ENCODE results near the gene PEX6. TPM values are rescaled to one million over a fixed set of nuclear protein-coding genes. Genes with fewer than 3 reads are reported as not detected.
"Not testable (repeated sequence)": the region's sequence is repeated elsewhere in the genome, so short reads cannot be mapped to it uniquely, and the experiment has no call there.

Gene PEX6
- polyA plus RNA-seq, 1 of the 3 experiments (the other 2 are of a cell fraction), result 15.3 TPM

- H3K27me3 ChIP-seq (ENCODE audit: insufficient read depth); H3K4me2 ChIP-seq; H3F3A ChIP-seq (replicated peaks; ENCODE audit: insufficient read depth); H3K9me3 ChIP-seq; H3K27ac ChIP-seq (ENCODE audit: low read depth in 2 of 2, low read length in 1 of 2); DNase-seq; H3K9ac ChIP-seq; H3K4me3 ChIP-seq (ENCODE audit: low read depth in 2 of 2, low read length in 1 of 2); POLR2A ChIA-PET; H3K36me3 ChIP-seq (replicated peaks in 1 of 2; ENCODE audit: control insufficient read depth in 1 of 2, insufficient read depth in 2 of 2, low read length in 1 of 2); H3K79me2 ChIP-seq (ENCODE audit: insufficient read depth); H4K20me1 ChIP-seq (ENCODE audit: insufficient read depth); H2AFZ ChIP-seq (ENCODE audit: low read depth); H3K9me2 ChIP-seq; H3K4me1 ChIP-seq (ENCODE audit: control insufficient read depth in 1 of 2, insufficient read depth in 2 of 2, low read depth in 1 of 2, low read length in 1 of 2): not testable (repeated sequence)
- CTCF ChIA-PET, result interaction anchor here (1.1 kb wide), 1 partner anchor 9 kb away, joined by 4 read pairs; no protein-coding TSS in a partner anchor
- 97% methylated on average over 4 of the region's 4 CpGs for WGBS (ENCODE audit: low lambda C conversion rate)
Observed at GRCh38 chr6:42954405-42954804, 24.6 kb downstream of the PEX6 start.

GRCh38 chr6:42952389-42952788 is 26.6 kb downstream of the PEX6 start:
- Histone ChIP-seq H3K4me2 (no peak overlapping the region), H3K36me3 (replicated peaks in 1 of 2; ENCODE audit: control insufficient read depth in 1 of 2, insufficient read depth in 2 of 2, low read length in 1 of 2) (no peaks in the 10 kb centered on the region), H3K9me3 (no peaks in the 10 kb centered on the region), H3K79me2 (ENCODE audit: insufficient read depth) (no peaks in the 10 kb centered on the region), H3F3A (replicated peaks; ENCODE audit: insufficient read depth) (no peaks in the 10 kb centered on the region), H3K9me2 (no peaks in the 10 kb centered on the region), H2AFZ (ENCODE audit: low read depth) (no peak overlapping the region), H3K4me3 (ENCODE audit: low read depth in 2 of 2, low read length in 1 of 2) (no peak overlapping the region), H3K27ac (ENCODE audit: low read depth in 2 of 2, low read length in 1 of 2) (no peak overlapping the region), H4K20me1 (ENCODE audit: insufficient read depth) (no peaks in the 10 kb centered on the region), H3K9ac (no peak overlapping the region), H3K4me1 (ENCODE audit: control insufficient read depth in 1 of 2, insufficient read depth in 2 of 2, low read depth in 1 of 2, low read length in 1 of 2) (no peaks in the 10 kb centered on the region), H3K27me3 (ENCODE audit: insufficient read depth) (no peaks in the 10 kb centered on the region)
- DNase-seq, result no peak
- POLR2A ChIA-PET, result no interaction called here
- no peak for TF ChIP-seq RCOR1 (IDR thresholded peaks at IDR 0.05; ENCODE audit: low read length)
- CTCF ChIA-PET, result interaction anchor here (1.0 kb wide), 1 partner anchor 12 kb away, joined by 5 read pairs; no protein-coding TSS in a partner anchor
- 94% methylated on average over 4 of the region's 4 CpGs for WGBS (ENCODE audit: low lambda C conversion rate)

GRCh38 chr6:42947950-42948349 is 31.0 kb downstream of the PEX6 start:
- H3K9me3 ChIP-seq, result no peaks in the 10 kb centered on the region
- POLR2A ChIA-PET, result no interaction called here
- no peak overlapping the region for H3K4me2 ChIP-seq
- no peaks in the 10 kb centered on the region for H3K27me3 ChIP-seq (ENCODE audit: insufficient read depth)
- no peak overlapping the region for H2AFZ ChIP-seq (ENCODE audit: low read depth)
- no peaks in the 10 kb centered on the region for H3F3A ChIP-seq (replicated peaks; ENCODE audit: insufficient read depth)
- peaks cover 5 to 7% of the 10 kb centered on the region in 2 experiments for H3K36me3 ChIP-seq (replicated peaks in 1 of 2; ENCODE audit: control insufficient read depth in 1 of 2, insufficient read depth in 2 of 2, low read length in 1 of 2)
- H3K9me2 ChIP-seq, result no peaks in the 10 kb centered on the region
- TF ChIP-seq IRF3 (IDR thresholded peaks at IDR 0.05; ENCODE audit: low read depth, low read length) (no peak), SMC3 (IDR thresholded peaks at IDR 0.05; ENCODE audit: low read depth, low read length) (no peak), MAX (IDR thresholded peaks at IDR 0.05; ENCODE audit: low read depth) (no peak)
- no peak overlapping the region for H3K27ac ChIP-seq (ENCODE audit: low read depth in 2 of 2, low read length in 1 of 2)
- CTCF ChIA-PET, result no interaction called here
- no peaks in the 10 kb centered on the region for H3K4me1 ChIP-seq (ENCODE audit: control insufficient read depth in 1 of 2, insufficient read depth in 2 of 2, low read depth in 1 of 2, low read length in 1 of 2)
- H4K20me1 ChIP-seq (ENCODE audit: insufficient read depth), result no peaks in the 10 kb centered on the region
- DNase-seq, result no peak
- H3K4me3 ChIP-seq (ENCODE audit: low read depth in 2 of 2, low read length in 1 of 2), result no peak overlapping the region
- H3K9ac ChIP-seq, result no peak overlapping the region
- H3K79me2 ChIP-seq (ENCODE audit: insufficient read depth), result no peaks in the 10 kb centered on the region

GRCh38 chr6:42942444-42942843 is 36.5 kb downstream of the PEX6 start:
- H3K9me2 ChIP-seq, result no peaks in the 10 kb centered on the region
- H3K27me3 ChIP-seq (ENCODE audit: insufficient read depth), result no peaks in the 10 kb centered on the region
- ChIA-PET POLR2A (interaction anchor here (0.6 kb wide), 1 partner anchor 187 kb away, joined by 4 read pairs; no protein-coding TSS in a partner anchor), CTCF (no interaction called here)
- no peak for DNase-seq
- H3K36me3 ChIP-seq (replicated peaks in 1 of 2; ENCODE audit: control insufficient read depth in 1 of 2, insufficient read depth in 2 of 2, low read length in 1 of 2), result peaks cover 16 to 22% of the 10 kb centered on the region in 2 experiments
- WGBS (ENCODE audit: low lambda C conversion rate), result 95% methylated on average over 7 of the region's 7 CpGs
- H4K20me1 ChIP-seq (ENCODE audit: insufficient read depth), result no peaks in the 10 kb centered on the region
- H3K9ac ChIP-seq, result no peak overlapping the region
- H3K4me3 ChIP-seq (ENCODE audit: low read depth in 2 of 2, low read length in 1 of 2), result no peak overlapping the region
- no peaks in the 10 kb centered on the region for H3K4me1 ChIP-seq (ENCODE audit: control insufficient read depth in 1 of 2, insufficient read depth in 2 of 2, low read depth in 1 of 2, low read length in 1 of 2)
- no peak overlapping the region for H3K27ac ChIP-seq (ENCODE audit: low read depth in 2 of 2, low read length in 1 of 2)
- no peaks in the 10 kb centered on the region for H3K79me2 ChIP-seq (ENCODE audit: insufficient read depth)
- H3K4me2 ChIP-seq, result no peak overlapping the region
- no peak overlapping the region for H2AFZ ChIP-seq (ENCODE audit: low read depth)
- H3F3A ChIP-seq (replicated peaks; ENCODE audit: insufficient read depth), result no peaks in the 10 kb centered on the region
- no peaks in the 10 kb centered on the region for H3K9me3 ChIP-seq
- no peak for TF ChIP-seq USF2 (IDR thresholded peaks at IDR 0.05; ENCODE audit: borderline replicate concordance, low read depth, low read length)
- TF ChIP-seq TAF1 (IDR thresholded peaks at IDR 0.05; ENCODE audit: borderline replicate concordance, low read depth, low read length), result no peak
- TF ChIP-seq EZH2phosphoT487 (IDR thresholded peaks at IDR 0.05; ENCODE audit: borderline replicate concordance, low read depth), result no peak
- TF ChIP-seq FOSL2 (IDR thresholded peaks at IDR 0.05; ENCODE audit: borderline replicate concordance, low read depth), result no peak
- TF ChIP-seq RXRA (IDR thresholded peaks at IDR 0.05; ENCODE audit: borderline replicate concordance, low read depth), result no peak
- TF ChIP-seq EP300 (IDR thresholded peaks at IDR 0.05; ENCODE audit: borderline replicate concordance in 1 of 2, low read depth in 1 of 2, low read length in 1 of 2), result no peak
- no peak for TF ChIP-seq RCOR1 (IDR thresholded peaks at IDR 0.05; ENCODE audit: low read length)
- TF ChIP-seq JUND (IDR thresholded peaks at IDR 0.05), result no peak
- TF ChIP-seq NFIC (IDR thresholded peaks at IDR 0.05; ENCODE audit: borderline replicate concordance), result no peak
- TF ChIP-seq TCF12 (IDR thresholded peaks at IDR 0.05), result no peak
- TF ChIP-seq IRF3 (IDR thresholded peaks at IDR 0.05; ENCODE audit: low read depth, low read length), result no peak
- no peak for TF ChIP-seq MEF2A (IDR thresholded peaks at IDR 0.05; ENCODE audit: borderline replicate concordance, low read depth)

Data from SK-N-SH (cell line).